HG03457 (cell line): ENCODE measurements around the gene SMIM24.
"Not testable (repeated sequence)": the region's sequence is repeated elsewhere in the genome, so short reads cannot be mapped to it uniquely, and the experiment has no call there.

Source experiments
- ATAC-seq: cut with Tn5 transposase; IDR thresholded peaks from one replicate; pipeline ENCODE4 v1.9.1; 2021; ENCODE audit warnings: moderate number of reproducible peaks; ENCODE audit not compliant: unreplicated experiment

SMIM24 gene

DNA sequence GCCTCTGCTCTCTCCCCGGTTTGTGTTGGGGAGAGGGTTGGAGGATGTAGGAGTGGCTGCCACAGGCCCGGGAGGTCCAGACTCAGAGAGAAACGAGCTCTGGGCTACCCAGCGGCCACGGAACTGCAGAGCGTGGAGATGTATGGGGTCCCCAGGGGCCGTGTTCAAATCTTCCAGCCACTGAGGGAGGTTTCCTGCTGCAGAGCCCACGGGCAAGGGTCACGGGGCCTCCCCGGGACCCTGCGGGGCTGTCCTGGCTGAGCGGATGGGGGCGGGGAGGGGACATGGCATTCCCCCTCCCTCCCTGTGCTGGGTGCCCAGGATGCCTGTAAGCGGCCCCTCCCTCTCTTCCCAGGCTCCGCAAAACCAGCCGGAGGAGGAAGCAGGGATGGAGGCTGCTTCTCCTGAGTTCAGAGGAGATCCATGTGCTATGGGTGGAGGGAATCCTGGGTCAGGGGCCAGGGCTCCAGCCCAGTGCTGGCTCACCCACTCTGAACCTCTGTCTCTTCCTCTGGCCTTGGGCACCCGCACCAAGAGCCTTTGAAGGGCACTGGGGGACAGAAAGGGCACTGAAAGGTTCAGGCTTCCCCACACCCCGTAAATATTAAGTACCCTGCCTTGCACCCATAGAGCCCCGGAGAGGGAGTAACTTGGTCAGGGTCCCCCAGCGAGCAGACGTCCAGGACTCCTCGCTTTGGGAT is 22.6 kb downstream of the SMIM24 start:
- ATAC-seq: no peak

DNA sequence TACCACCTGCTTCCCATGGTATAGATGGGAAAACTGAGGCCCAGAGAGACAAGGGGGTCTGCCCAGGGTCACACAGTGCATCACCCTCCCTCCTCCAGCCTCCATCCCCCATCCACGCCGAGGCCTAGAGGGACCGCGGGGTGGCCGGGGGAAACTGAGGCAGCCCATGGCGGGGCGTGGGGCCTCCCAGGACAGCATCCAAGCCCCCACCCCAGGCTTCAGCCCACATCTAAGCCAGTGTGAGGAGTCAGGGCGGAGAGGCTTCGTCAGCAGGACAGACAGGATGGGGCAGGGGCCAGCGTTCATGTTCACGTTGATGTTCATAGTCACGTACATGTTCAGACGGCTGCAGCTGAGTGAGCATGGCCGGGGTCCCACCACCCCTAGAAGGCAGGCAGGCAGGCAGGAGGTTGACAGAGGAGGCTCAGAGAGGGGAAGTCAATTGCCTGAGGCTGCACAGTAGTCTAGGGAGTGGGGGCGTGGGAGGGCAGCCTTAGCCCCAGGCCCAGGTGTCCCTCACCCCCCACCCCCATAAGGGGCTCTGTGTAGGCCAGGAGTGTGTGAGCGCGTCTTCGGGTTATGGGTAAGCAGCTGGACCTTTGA is 23.3 kb downstream of the SMIM24 start:
- no peak for ATAC-seq

- no peak for ATAC-seq
Observed at GRCh38 chr19:3455960-3456601, 24.2 kb downstream of the SMIM24 start.

GRCh38 chr19:3455393-3455955 is 24.9 kb downstream of the SMIM24 start:
- no peak for ATAC-seq

- no peak for ATAC-seq
Observed at GRCh38 chr19:3454656-3455392, 25.5 kb downstream of the SMIM24 start.

- no peak for ATAC-seq
Observed at GRCh38 chr19:3453840-3454239, 26.5 kb downstream of the SMIM24 start.

GRCh38 chr19:3452942-3453214 is 27.4 kb downstream of the SMIM24 start:
- not testable (repeated sequence) for ATAC-seq

DNA sequence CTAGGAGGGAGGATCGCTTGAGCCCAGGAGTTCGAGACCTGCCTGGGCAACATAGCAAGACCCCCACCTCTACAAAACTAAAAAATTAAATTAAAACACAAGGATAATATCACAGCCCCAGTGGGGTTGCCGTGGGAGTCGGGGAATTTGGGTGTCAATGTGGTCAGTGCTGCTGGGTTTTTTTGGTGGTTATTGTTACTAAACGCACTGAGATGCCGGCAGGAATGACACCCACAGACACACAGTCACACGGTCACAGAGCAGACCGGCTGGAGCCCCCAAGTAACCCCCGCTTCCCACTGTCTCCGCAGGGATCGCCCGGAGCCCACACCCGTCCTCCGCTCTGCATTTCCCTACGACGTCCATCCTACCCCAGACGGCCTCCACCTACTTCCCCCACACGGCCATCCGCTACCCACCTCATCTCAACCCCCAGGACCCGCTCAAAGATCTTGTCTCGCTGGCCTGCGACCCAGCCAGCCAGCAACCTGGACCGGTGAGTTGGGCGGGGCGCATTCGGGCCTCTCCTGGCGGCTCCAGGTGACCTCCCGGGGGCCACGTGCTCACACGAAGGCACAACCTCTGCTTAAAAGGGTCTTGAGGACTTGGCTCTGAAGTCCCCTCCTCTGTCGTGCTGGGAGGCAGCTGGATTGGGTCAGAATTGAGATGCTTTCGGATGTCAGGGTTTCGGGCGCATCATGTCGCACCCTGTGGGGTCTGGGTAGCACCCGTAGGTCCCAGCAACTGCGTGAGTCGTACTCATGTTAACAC is 28.0 kb downstream of the SMIM24 start:
- no peak for ATAC-seq

- ATAC-seq: no peak
Observed at GRCh38 chr19:3451451-3451866, 28.9 kb downstream of the SMIM24 start.

DNA sequence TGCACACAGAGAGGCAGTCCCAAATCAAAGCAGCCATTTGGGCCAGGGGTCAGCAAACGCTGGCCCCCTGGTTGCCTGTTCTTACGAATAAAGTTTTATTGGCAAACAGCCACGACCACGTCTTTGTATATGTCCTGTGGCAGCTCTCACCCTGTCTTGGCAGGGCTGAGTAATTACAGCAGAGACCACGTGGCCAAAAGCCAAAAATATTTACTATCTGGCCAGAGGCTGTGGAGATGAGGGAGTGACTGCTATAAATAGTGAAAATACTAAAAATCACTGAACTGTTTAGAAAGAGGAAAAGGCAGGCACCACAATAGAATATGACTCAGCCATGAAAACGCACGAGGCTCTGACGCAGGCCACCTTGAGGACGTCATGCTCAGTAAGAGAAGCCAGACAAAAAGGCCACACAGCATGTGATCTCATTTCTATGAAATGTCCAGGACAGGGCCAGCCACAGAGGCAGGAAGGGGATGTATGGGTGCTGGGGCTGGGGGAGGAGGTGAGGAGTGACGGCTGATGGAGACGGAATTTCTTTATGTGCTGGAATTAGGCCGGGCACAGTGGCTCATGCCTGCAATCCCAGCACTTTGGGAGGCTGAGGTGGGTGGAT is 29.4 kb downstream of the SMIM24 start:
- no peak for ATAC-seq

DNA sequence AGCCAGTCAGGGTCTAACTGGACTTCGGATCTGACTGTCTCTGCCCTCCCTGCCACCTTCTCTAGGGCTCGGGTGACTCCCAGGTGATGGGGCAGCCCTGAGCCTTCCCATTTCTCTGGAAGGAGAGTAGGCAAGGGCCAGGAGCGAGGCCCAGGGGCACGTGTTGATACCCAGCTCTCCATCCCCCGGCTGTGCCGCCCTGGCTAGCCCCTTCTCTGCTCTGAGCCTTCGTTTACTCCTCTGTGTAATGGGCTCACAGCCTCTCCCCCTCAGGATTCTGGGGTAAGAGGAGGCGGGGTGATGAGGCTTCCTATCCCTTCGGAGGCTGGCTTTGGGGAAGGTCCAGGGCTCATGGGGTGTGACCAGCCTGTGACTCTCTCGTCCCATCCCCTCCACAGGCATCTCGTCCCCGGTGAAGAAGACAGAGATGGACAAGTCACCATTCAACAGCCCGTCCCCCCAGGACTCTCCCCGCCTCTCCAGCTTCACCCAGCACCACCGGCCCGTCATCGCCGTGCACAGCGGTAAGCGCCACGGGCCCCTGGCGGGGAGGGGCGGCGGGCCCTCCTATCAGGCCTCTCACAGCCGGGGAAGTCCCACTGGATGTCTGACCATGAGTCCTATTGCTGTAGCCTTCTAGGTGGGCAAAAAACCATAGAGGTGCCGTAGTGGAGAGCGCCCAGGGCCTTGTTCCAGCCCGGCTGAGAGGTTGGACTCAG is 31.6 kb downstream of the SMIM24 start:
- no peak for ATAC-seq

GRCh38 chr19:3446657-3447056 is 33.7 kb downstream of the SMIM24 start:
- not testable (repeated sequence) for ATAC-seq

GRCh38 chr19:3444695-3445234 is 35.6 kb downstream of the SMIM24 start:
- ATAC-seq: no peak

DNA sequence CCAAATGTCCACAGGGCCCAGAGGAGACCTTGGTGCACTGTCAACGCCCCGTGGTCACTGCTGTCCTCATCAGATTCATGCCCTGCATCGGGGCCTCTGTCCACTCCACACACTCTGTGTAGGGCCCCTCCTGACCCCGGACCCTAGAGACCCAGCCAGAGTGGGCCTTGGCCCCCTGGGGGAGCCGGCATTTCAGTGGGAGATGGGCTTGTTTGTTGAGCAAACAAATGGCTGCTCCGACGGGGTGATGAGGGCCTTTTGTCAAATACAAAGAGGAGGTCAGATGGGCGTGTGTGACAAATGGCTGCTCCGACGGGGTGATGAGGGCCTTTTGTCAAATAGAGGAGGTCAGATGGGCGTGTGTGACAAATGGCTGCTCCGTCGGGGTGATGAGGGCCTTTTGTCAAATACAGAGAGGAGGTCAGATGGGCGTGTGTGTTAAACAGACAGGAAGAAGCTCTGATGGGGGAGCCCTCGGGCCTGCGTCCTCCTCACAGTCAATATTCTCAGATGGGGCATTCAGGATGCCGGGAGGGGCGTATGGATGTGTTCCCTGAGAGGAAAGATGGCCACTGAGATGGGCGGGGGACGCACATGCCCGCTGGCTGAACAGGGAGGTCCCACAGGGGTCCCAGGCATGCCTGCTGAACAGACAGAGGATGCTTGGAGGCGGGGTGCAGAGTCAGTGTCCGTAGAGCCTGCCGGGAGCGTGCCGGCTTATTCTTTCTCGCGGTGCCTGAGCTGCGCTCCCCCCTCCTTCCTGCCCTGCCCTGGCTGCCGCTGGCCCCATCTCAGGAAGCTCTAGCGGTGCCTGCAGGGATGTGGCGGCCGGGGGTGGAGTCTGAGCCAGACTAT is 36.3 kb downstream of the SMIM24 start:
- ATAC-seq: no peak

DNA sequence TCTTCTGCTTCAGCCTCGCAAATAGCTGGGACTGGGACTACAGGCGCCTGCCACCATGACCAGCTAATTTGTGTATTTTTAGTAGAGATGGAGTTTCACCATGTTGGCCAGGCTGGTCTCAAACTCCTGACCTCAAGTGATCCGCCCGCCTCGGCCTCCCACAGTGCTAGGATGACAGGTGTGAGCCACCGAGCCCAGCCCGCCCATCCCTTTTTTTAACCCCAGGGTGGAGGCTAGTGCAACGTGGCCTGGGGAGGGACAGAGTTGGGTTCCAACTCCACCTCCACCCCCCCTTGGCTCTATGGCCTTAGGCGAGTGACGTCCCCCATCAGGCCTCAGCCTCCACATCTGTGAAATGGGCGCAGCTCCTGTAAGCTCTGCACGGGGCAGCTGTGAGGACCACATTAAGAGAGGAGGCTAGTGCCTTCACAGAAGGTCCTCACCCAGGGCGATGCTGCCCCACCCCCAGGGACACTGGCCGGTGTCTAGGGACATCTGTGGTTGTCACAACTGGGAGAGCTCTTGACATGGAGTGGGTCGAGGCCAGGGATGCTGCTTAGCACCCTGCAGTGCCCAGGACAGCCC is 37.7 kb downstream of the SMIM24 start:
- no peak for ATAC-seq

GRCh38 chr19:3441986-3442329 is 38.4 kb downstream of the SMIM24 start:
- no peak for ATAC-seq

DNA sequence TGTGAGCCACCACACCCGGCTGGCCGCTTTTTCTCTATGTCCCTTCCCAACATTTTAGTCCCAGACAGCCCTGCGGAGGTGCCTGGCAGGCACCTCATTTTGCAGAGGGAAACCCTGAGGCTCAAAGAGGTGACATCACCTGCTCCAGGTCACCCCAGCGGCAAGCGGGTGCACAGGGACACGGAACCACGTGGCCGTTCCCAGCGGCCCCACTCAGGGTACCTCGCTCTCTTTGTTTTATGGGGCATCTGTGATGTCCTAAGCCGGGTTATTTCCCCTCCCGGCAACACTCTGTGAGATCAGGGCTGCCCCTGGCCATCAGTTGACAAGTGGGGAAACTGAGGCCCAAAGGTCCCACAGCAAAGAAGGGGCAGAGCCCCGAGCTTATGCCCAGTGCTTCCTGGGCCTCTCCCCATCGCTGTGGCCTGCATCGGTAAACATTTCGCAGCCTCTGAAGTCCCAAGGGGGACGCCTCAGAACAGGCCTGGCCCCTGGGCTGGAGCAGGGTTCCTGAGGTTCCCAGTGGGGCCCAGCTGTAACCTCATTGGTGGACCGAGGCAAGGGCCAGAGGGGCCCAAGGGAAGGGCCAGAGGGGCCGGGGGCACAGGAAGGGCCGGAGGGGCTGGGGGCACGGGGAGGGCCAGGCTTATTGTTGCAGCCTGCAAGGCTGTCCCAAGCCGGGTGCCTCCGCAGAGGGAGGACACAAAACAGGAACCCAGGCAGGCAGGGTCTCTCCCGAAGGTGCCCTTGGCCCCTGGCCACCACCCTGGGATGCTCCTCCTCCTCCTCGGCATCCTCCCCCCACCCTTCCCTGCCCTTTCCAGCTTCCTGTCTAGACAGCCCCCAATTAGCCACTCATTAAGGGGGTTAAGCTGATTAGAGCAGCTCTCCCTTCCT is 39.0 kb downstream of the SMIM24 start:
- no peak for ATAC-seq
